Erythroblast (primary cell): ENCODE measurements around the gene MTFR1L.

Experiments used
- GATA1 ChIP-seq: IDR thresholded peaks from 2 replicates; pipeline ENCODE4 v1.6.1; 2011; ENCODE audit warnings: low read depth, mild to moderate bottlenecking, control low read depth, low read length, moderate library complexity
- POLR2A ChIP-seq: IDR thresholded peaks from 2 replicates; pipeline ENCODE4 v1.6.1; 2011; ENCODE audit warnings: mild to moderate bottlenecking, low read length

GRCh38 chr1:25813071-25813733 is 6.6 kb upstream of the MTFR1L start:
- TF ChIP-seq POLR2A: no peak
- no peak for TF ChIP-seq GATA1
